ENCODE results near the gene TMEM182. TPM values are rescaled to one million over a fixed set of nuclear protein-coding genes. Genes with fewer than 3 reads are reported as not detected.

Gene TMEM182
- total and polyA plus RNA-seq, 9 of the 15 experiments (the other 6 are each of a cell fraction or from before 2014, with no cell fraction given): 5.2 to 11.4 (median 7.5) TPM

DNA sequence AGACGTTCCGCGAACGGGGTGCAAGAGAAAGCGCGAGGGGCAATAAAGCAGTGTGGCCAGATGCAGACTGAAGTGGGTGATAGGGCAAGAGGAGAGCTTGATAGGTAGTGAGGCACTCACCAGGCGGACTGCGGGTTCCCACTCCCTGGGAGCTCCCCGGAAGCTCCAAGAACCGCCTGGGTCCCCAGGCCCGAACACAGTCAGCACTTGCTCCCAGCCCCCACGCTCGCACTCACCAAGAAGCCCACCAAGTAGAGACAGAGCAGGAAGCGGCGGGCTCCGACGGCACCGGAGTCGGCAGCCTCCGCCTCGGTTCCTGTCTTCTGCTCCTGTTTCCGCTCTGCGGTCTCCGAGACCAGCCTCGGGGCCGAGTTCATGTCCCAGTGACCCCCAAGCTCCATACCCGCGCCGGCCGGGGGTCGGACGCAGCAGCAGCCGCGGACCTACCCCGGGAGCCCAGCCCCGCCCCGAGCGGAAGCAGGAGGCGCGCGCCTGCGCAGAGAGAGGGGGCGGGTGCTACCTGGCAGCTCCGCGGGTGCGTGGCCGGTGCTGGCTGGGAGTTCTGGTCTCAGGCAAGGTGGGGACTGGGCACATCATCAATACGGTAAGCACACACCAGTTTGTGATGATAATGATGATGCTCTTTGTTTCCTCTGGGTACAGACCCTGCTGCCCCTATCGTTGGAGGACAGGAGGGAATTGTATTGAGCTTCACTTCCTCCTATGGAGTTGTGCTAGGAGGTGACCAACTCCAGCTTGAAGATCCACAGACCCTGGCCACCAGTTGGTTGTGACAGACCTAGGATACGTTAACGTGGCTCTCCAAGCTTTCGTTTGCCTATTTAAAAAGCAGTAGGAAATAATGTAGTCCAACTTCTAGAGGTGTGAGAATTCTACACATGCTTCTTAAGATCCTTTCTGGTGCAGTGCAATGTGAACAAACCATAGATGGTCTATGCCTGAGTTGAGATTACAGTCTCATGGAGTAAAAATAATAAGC lies 25.1 kb upstream of the TMEM182 start (continued):
- no peak; the same call in 1 of the 2 replicates for TF ChIP-seq ZHX1 (conservative IDR thresholded peaks at IDR 0.05; ENCODE audit: low read length)
- TF ChIP-seq MAX (CRISPR knock-in tag; IDR thresholded peaks at IDR 0.05): 0 out of 2 replicates have a peak, but pooled peaks have one; percentile 14
- no peak for TF ChIP-seq ARID3A (IDR thresholded peaks at IDR 0.05; ENCODE audit: borderline replicate concordance, low read depth, low read length)
- TF ChIP-seq GABPA (tag; conservative IDR thresholded peaks at IDR 0.05; ENCODE audit: low read depth): peak; percentile 77
- TF ChIP-seq, protein P1, sequence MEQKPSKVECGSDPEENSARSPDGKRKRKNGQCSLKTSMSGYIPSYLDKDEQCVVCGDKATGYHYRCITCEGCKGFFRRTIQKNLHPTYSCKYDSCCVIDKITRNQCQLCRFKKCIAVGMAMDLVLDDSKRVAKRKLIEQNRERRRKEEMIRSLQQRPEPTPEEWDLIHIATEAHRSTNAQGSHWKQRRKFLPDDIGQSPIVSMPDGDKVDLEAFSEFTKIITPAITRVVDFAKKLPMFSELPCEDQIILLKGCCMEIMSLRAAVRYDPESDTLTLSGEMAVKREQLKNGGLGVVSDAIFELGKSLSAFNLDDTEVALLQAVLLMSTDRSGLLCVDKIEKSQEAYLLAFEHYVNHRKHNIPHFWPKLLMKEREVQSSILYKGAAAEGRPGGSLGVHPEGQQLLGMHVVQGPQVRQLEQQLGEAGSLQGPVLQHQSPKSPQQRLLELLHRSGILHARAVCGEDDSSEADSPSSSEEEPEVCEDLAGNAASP (IDR thresholded peaks at IDR 0.05): no peak
- TF ChIP-seq TCF3 (CRISPR knock-in tag; IDR thresholded peaks at IDR 0.05): no peak
- no peak for TF ChIP-seq COPS2 (conservative IDR thresholded peaks at IDR 0.05)
- TF ChIP-seq TAF7 (tag; IDR thresholded peaks at IDR 0.05): no peak
- no peak for TF ChIP-seq HEY1 (CRISPR knock-in tag; IDR thresholded peaks at IDR 0.05; ENCODE audit: borderline replicate concordance)
- TF ChIP-seq BRF2 (IDR thresholded peaks at IDR 0.05; ENCODE audit: borderline replicate concordance, insufficient read depth, insufficient read length): no peak
- peak; percentile 74 for TF ChIP-seq ETV5 (CRISPR knock-in tag; IDR thresholded peaks at IDR 0.05; ENCODE audit: low read depth)
- peak; percentile 79 for TF ChIP-seq MEIS2 (IDR thresholded peaks at IDR 0.05; ENCODE audit: partially characterized antibody)
- TF ChIP-seq ZFP30 (CRISPR knock-in tag; IDR thresholded peaks at IDR 0.05; ENCODE audit: borderline replicate concordance): no peak
- TF ChIP-seq YY1 (IDR thresholded peaks at IDR 0.05; ENCODE audit: borderline replicate concordance in 1 of 3, control insufficient read depth in 1 of 3, extremely low read depth in 1 of 3, insufficient read depth in 3 of 3, insufficient read length in 1 of 3, insufficient replicate concordance in 2 of 3, low read depth in 1 of 3, low read length in 2 of 3): peak in 1 of 3 experiments; percentile 11
- peak; percentile 32 for TF ChIP-seq TAF1 (IDR thresholded peaks at IDR 0.05; ENCODE audit: control insufficient read depth, extremely low read depth, insufficient read depth, low read length, severe bottlenecking)
- no peak for TF ChIP-seq BRD9 (IDR thresholded peaks at IDR 0.05; ENCODE audit: low read depth, partially characterized antibody)
- no peak for TF ChIP-seq ZFP1 (CRISPR knock-in tag; IDR thresholded peaks at IDR 0.05)

Data from K562 (cell line).